SK-N-SH treated with all-trans-retinoic acid at 6 μM for 48 hours (cell line): Measurements from ENCODE around the gene FAM151A.

Source experiments
- ATAC-seq: fragments of 200-7000 bp; cut with Tn5 transposase; 3 replicates; pipeline ENCODE4 v1.9.1; 2020; ENCODE audit warnings: mild to moderate bottlenecking, moderate library complexity
- ARNTL ChIP-seq: fragments of 450-650 bp; formaldehyde crosslinking; IDR thresholded peaks from 2 replicates; pipeline ENCODE4 v1.5.0; 2020; ENCODE audit warnings: low read depth, mild to moderate bottlenecking, moderate library complexity, borderline replicate concordance
- BACH2 ChIP-seq: fragments of 250-450 bp; sonication (Bioruptor Pico); IDR thresholded peaks from 2 replicates; pipeline ENCODE4 v1.9.0; 2021; ENCODE audit warnings: mild to moderate bottlenecking, borderline replicate concordance
- CSDC2 ChIP-seq: fragments of 250-450 bp; sonication (Bioruptor Pico); IDR thresholded peaks from 2 replicates; pipeline ENCODE4 v1.5.0; 2020; ENCODE audit warnings: mild to moderate bottlenecking, moderate library complexity
- CSRNP3 ChIP-seq: fragments of 250-450 bp; sonication (Bioruptor Pico); IDR thresholded peaks from 2 replicates; pipeline ENCODE4 v1.5.1; 2021; ENCODE audit warnings: mild to moderate bottlenecking, moderate library complexity
- ESRRG ChIP-seq: fragments of 250-450 bp; sonication (Bioruptor Pico); IDR thresholded peaks from 2 replicates; pipeline ENCODE4 v1.6.1; 2021; ENCODE audit warnings: mild to moderate bottlenecking
- GLIS3 ChIP-seq: fragments of 250-450 bp; sonication (Bioruptor Pico); IDR thresholded peaks from 2 replicates; pipeline ENCODE4 v1.5.0; 2020; ENCODE audit warnings: mild to moderate bottlenecking, moderate library complexity
- ISL1 ChIP-seq: fragments of 250-450 bp; sonication (Bioruptor Pico); IDR thresholded peaks from 2 replicates; pipeline ENCODE4 v2.1.2; 2022; ENCODE audit warnings: mild to moderate bottlenecking, moderate library complexity
- PATZ1 ChIP-seq: fragments of 250-450 bp; sonication (Bioruptor Pico); IDR thresholded peaks from 2 replicates; pipeline ENCODE4 v1.8.0; 2020; ENCODE audit warnings: mild to moderate bottlenecking, moderate library complexity, borderline replicate concordance
- POU6F1 ChIP-seq: fragments of 250-450 bp; sonication (Bioruptor Pico); IDR thresholded peaks from 2 replicates; pipeline ENCODE4 v1.8.0; 2021; ENCODE audit warnings: low read depth, mild to moderate bottlenecking, moderate library complexity, borderline replicate concordance
- PPARA ChIP-seq: fragments of 250-450 bp; sonication (Bioruptor Pico); IDR thresholded peaks from 2 replicates; pipeline ENCODE4 v1.5.0; 2020; ENCODE audit warnings: mild to moderate bottlenecking, borderline replicate concordance
- RARB ChIP-seq: fragments of 250-450 bp; sonication (Bioruptor Pico); IDR thresholded peaks from 2 replicates; pipeline ENCODE4 v1.8.0; 2021; ENCODE audit warnings: mild to moderate bottlenecking, moderate library complexity
- SNAI2 ChIP-seq: fragments of 250-450 bp; sonication (Bioruptor Pico); IDR thresholded peaks from 2 replicates; pipeline ENCODE4 v1.5.0; 2020; ENCODE audit warnings: mild to moderate bottlenecking, moderate library complexity
- TCF4 ChIP-seq: fragments of 250-450 bp; sonication (Bioruptor Pico); IDR thresholded peaks from 2 replicates; pipeline ENCODE4 v1.8.0; 2021; ENCODE audit warnings: mild to moderate bottlenecking, moderate library complexity, borderline replicate concordance
- TOX ChIP-seq: fragments of 250-450 bp; sonication (Bioruptor Pico); IDR thresholded peaks from 2 replicates; pipeline ENCODE4 v1.8.0; 2021; ENCODE audit warnings: mild to moderate bottlenecking, moderate library complexity, borderline replicate concordance
- TSHZ2 ChIP-seq: fragments of 250-450 bp; sonication (Bioruptor Pico); IDR thresholded peaks from 2 replicates; pipeline ENCODE4 v1.5.0; 2020; ENCODE audit warnings: mild to moderate bottlenecking, moderate library complexity
- ZC3H10 ChIP-seq: fragments of 250-450 bp; sonication (Bioruptor Pico); IDR thresholded peaks from 2 replicates; pipeline ENCODE4 v1.5.1; 2021; ENCODE audit warnings: mild to moderate bottlenecking, moderate library complexity
- ZFP3 ChIP-seq: fragments of 250-450 bp; sonication (Bioruptor Pico); IDR thresholded peaks from 2 replicates; pipeline ENCODE4 v1.5.0; 2020; ENCODE audit warnings: mild to moderate bottlenecking, moderate library complexity
- ZFP30 ChIP-seq: fragments of 450-650 bp; formaldehyde crosslinking; IDR thresholded peaks from 2 replicates; pipeline ENCODE4 v1.5.0; 2022; ENCODE audit warnings: mild to moderate bottlenecking, moderate library complexity
- ZNF565 ChIP-seq: fragments of 450-650 bp; formaldehyde crosslinking; conservative IDR thresholded peaks from 2 replicates; pipeline ENCODE4 v1.5.0; 2020; ENCODE audit warnings: low read depth, mild to moderate bottlenecking, moderate library complexity
- ZNF70 ChIP-seq: fragments of 450-650 bp; formaldehyde crosslinking; IDR thresholded peaks from 2 replicates; pipeline ENCODE4 v1.5.0; 2020; ENCODE audit warnings: mild to moderate bottlenecking, moderate library complexity
- ZNF8 ChIP-seq: fragments of 450-650 bp; formaldehyde crosslinking; IDR thresholded peaks from 2 replicates; pipeline ENCODE4 v1.5.0; 2020; ENCODE audit warnings: mild to moderate bottlenecking, moderate library complexity
- TF ChIP-seq, protein P1 (sequence below): fragments of 250-450 bp; sonication (Bioruptor Pico); IDR thresholded peaks from 2 replicates; pipeline ENCODE4 v1.5.1; 2020; ENCODE audit warnings: low read depth, mild to moderate bottlenecking, moderate library complexity

FAM151A gene

DNA sequence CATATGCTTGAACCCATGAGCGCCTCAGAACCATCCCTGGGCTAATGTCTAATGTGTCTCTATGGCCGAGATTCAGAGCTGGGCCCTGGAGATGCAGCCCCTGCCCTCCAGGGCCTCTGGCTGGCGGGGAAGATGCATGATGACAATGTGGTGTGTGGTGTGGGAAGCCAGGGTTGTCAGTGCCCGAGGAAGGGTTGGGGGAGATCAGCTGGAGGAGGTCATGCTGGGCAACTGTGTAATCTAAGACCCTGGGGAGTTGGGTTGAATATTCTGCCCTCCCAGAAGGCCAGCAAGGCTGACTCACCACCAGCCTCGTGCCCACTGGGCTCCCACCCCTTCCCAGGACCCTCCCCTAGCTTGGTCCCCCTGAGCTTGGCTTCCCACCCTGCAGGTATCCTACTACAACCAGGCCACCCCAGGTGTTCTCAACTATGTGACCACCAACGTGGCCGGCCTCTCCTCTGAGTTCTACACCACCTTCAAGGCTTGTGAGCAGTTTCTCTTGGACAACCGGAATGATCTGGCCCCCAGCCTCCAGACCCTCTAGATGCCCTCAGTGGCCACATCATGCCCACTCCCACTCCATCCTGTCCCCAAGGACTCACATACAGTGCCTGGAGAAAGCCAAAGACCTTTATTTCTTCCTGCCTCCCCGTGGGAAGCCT is 14.6 kb downstream of the FAM151A start:
- TF ChIP-seq SNAI2 (CRISPR knock-in tag) (no peak), TOX (CRISPR knock-in tag) (no peak), CSDC2 (CRISPR knock-in tag) (no peak), ZFP3 (CRISPR knock-in tag) (no peak), POU6F1 (CRISPR knock-in tag) (no peak), ZFP30 (CRISPR knock-in tag) (no peak), RARB (no peak), ISL1 (CRISPR knock-in tag) (no peak)
- ATAC-seq, result no peak

DNA sequence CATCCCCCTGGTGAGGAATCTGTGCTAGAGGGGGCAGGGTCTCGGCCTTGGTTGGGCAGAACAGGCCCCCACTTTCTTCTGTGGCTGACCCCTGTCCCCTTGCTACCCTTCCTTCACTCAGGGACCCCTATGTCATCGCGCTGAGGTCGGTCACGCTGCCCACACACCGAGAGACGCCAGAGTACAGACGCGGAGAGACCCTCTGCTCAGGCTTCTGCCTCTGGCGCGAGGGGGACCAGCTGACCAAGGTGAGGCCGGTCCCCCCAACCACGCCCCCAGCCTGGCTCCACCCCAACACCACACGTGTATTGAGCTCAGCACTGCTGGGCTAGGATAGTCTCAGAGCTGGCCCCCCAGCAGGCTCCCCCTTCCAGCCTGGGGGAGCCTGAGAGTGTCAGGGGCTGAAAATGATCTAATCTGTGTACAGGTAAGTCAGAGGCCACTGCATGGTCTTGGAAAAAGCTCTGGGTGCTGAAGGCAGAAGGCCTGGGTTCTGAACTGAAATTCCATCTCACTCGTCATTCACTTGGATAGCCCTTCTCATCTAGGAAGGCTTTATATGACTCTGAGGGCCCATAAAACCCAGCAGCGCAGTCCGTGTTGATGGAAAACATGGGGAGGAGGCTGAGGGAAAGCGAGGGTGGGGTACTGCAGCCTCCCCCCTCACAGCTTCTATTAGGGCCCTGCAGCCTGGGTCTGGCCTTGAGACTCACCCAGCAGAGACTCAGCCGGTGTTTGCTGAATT is 15.3 kb downstream of the FAM151A start:
- TF ChIP-seq ZFP3 (CRISPR knock-in tag) (no peak), ARNTL (no peak), ESRRG (CRISPR knock-in tag) (no peak), ISL1 (CRISPR knock-in tag) (no peak), TOX (CRISPR knock-in tag) (no peak), CSDC2 (CRISPR knock-in tag) (no peak), ZNF8 (CRISPR knock-in tag) (no peak), PATZ1 (CRISPR knock-in tag) (no peak), TCF4 (no peak), PPARA (CRISPR knock-in tag) (no peak), ZNF565 (CRISPR knock-in tag) (no peak), ZNF70 (no peak), TSHZ2 (CRISPR knock-in tag) (no peak), POU6F1 (CRISPR knock-in tag) (no peak), ZC3H10 (CRISPR knock-in tag) (no peak), RARB (no peak), CSRNP3 (CRISPR knock-in tag) (no peak), BACH2 (CRISPR knock-in tag) (no peak), GLIS3 (CRISPR knock-in tag) (no peak)
- TF ChIP-seq, protein P1, sequence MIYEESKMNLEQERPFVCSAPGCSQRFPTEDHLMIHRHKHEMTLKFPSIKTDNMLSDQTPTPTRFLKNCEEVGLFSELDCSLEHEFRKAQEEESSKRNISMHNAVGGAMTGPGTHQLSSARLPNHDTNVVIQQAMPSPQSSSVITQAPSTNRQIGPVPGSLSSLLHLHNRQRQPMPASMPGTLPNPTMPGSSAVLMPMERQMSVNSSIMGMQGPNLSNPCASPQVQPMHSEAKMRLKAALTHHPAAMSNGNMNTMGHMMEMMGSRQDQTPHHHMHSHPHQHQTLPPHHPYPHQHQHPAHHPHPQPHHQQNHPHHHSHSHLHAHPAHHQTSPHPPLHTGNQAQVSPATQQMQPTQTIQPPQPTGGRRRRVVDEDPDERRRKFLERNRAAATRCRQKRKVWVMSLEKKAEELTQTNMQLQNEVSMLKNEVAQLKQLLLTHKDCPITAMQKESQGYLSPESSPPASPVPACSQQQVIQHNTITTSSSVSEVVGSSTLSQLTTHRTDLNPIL (CRISPR knock-in tag), result no peak

More for the DNA sequence above, 15.3 kb downstream of the FAM151A start:
- ATAC-seq, result no peak
